ENCODE data around the gene HEPACAM.

GRCh38 chr11:124870430-124870829 is 65.4 kb downstream of the HEPACAM start:
- TF ChIP-seq, protein P1, sequence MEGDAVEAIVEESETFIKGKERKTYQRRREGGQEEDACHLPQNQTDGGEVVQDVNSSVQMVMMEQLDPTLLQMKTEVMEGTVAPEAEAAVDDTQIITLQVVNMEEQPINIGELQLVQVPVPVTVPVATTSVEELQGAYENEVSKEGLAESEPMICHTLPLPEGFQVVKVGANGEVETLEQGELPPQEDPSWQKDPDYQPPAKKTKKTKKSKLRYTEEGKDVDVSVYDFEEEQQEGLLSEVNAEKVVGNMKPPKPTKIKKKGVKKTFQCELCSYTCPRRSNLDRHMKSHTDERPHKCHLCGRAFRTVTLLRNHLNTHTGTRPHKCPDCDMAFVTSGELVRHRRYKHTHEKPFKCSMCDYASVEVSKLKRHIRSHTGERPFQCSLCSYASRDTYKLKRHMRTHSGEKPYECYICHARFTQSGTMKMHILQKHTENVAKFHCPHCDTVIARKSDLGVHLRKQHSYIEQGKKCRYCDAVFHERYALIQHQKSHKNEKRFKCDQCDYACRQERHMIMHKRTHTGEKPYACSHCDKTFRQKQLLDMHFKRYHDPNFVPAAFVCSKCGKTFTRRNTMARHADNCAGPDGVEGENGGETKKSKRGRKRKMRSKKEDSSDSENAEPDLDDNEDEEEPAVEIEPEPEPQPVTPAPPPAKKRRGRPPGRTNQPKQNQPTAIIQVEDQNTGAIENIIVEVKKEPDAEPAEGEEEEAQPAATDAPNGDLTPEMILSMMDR (IDR thresholded peaks at IDR 0.05; ENCODE audit: extremely low read depth in 1 of 2, insufficient read depth in 1 of 2, low read depth in 1 of 2, low read length in 2 of 2), result no peak
- TF ChIP-seq EZH2 (IDR thresholded peaks at IDR 0.05; ENCODE audit: borderline replicate concordance, low read depth, low read length, severe bottlenecking) (no peak), POLR2A (IDR thresholded peaks at IDR 0.05; ENCODE audit: low read depth, low read length) (no peak), POLR2AphosphoS5 (IDR thresholded peaks at IDR 0.05; ENCODE audit: insufficient read depth, low read depth, low read length) (no peak), JUN (IDR thresholded peaks at IDR 0.05; ENCODE audit: borderline replicate concordance, insufficient read depth, insufficient read length, low read depth) (no peak), MYC (IDR thresholded peaks at IDR 0.05; ENCODE audit: low read depth, low read length) (no peak)

All from endothelial cell of umbilical vein (primary cell).